Loucy (cell line): ENCODE data around the gene MMP20.

Experiments
- EZH2phosphoT487 ChIP-seq: fragments of 200-600 bp; IDR thresholded peaks from 2 replicates; pipeline ENCODE4 v1.6.1; 2018; ENCODE audit warnings: antibody characterized with exemption, mild to moderate bottlenecking, moderate library complexity, borderline replicate concordance
- TF ChIP-seq, protein P1 (sequence below): fragments of 200-600 bp; sonication (generic); conservative IDR thresholded peaks from 2 replicates; pipeline ENCODE4 v1.5.1; 2014; ENCODE audit warnings: mild to moderate bottlenecking, antibody characterized with exemption, low read length

GRCh38 chr11:102611291-102611690 lies 13.8 kb downstream of the MMP20 start:
- TF ChIP-seq, protein P1, sequence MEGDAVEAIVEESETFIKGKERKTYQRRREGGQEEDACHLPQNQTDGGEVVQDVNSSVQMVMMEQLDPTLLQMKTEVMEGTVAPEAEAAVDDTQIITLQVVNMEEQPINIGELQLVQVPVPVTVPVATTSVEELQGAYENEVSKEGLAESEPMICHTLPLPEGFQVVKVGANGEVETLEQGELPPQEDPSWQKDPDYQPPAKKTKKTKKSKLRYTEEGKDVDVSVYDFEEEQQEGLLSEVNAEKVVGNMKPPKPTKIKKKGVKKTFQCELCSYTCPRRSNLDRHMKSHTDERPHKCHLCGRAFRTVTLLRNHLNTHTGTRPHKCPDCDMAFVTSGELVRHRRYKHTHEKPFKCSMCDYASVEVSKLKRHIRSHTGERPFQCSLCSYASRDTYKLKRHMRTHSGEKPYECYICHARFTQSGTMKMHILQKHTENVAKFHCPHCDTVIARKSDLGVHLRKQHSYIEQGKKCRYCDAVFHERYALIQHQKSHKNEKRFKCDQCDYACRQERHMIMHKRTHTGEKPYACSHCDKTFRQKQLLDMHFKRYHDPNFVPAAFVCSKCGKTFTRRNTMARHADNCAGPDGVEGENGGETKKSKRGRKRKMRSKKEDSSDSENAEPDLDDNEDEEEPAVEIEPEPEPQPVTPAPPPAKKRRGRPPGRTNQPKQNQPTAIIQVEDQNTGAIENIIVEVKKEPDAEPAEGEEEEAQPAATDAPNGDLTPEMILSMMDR: peak; percentile 33; the same call in 1 of the 2 replicates
- no peak for TF ChIP-seq EZH2phosphoT487
